Hindlimb muscle (tissue), 1 donor: ENCODE measurements around the gene MBIP. TPM values are rescaled to one million over a fixed set of nuclear protein-coding genes. Genes with fewer than 3 reads are reported as not detected.

Source experiments
- DNase-seq: peaks from one replicate; pipeline ENCODE4 v3.0.0-alpha.2; 2013
- polyA plus RNA-seq: library from polyadenylated mRNA; unstranded; fragments of 120-200 nt; gene quantifications from one replicate; pipeline ENCODE4 v1.2.1, GENCODE V29; 2013; ENCODE audit not compliant: insufficient read length

The MBIP gene
- polyA plus RNA-seq, 1 donor = 22.1 TPM

GRCh38 chr14:36260970-36261640 lies 59.3 kb downstream of the MBIP start:
- no peak for DNase-seq

- no peak for DNase-seq
Measured at GRCh38 chr14:36258241-36258640, 62.2 kb downstream of the MBIP start.

GRCh38 chr14:36256126-36256801 lies 64.2 kb downstream of the MBIP start:
- no peak for DNase-seq

- no peak for DNase-seq
Measured at GRCh38 chr14:36254020-36254624, 66.3 kb downstream of the MBIP start.

Other genes starting within 250 kb of the MBIP start
- not detected for gene PTCSC3, start 143.9 kb downstream of the MBIP start, polyA plus RNA-seq
- gene NKX2-1, start 199.6 kb upstream of the MBIP start, polyA plus RNA-seq = not detected